Fibroblast of peridontal ligament (primary cell): Measurements from ENCODE around the gene GPR107.

ENCODE experiments used
- DNase-seq: peaks from one replicate; pipeline ENCODE4 v3.0.0-alpha.2; 2010; ENCODE audit errors: extremely low read depth

GPR107 gene

GRCh38 chr9:130054325-130054786 lies 650 bp downstream of the GPR107 start:
- no peak for DNase-seq

GRCh38 chr9:130054820-130055219 lies 1.1 kb downstream of the GPR107 start:
- DNase-seq: no peak

- DNase-seq: peak; percentile 12
Observed at GRCh38 chr9:130058154-130058553, 4.4 kb downstream of the GPR107 start.

GRCh38 chr9:130058887-130059286 lies 5.2 kb downstream of the GPR107 start:
- DNase-seq: peak; percentile 22

GRCh38 chr9:130060296-130060695 lies 6.6 kb downstream of the GPR107 start:
- no peak for DNase-seq

- no peak for DNase-seq
Observed at GRCh38 chr9:130062750-130063149, 9.0 kb downstream of the GPR107 start.

- DNase-seq: no peak
Observed at GRCh38 chr9:130064621-130065020, 10.9 kb downstream of the GPR107 start.

GRCh38 chr9:130069048-130069447 lies 15.3 kb downstream of the GPR107 start:
- DNase-seq: no peak

GRCh38 chr9:130072515-130073235 lies 19.0 kb downstream of the GPR107 start:
- peak; percentile 4 for DNase-seq

- DNase-seq: peak; percentile 46
Observed at GRCh38 chr9:130073373-130073772, 19.7 kb downstream of the GPR107 start.

GRCh38 chr9:130078547-130078946 lies 24.8 kb downstream of the GPR107 start:
- DNase-seq: no peak

GRCh38 chr9:130084337-130084736 lies 30.6 kb downstream of the GPR107 start:
- DNase-seq: no peak

GRCh38 chr9:130088051-130088450 lies 34.3 kb downstream of the GPR107 start:
- no peak for DNase-seq

GRCh38 chr9:130089141-130089540 lies 35.4 kb downstream of the GPR107 start:
- DNase-seq: no peak

GRCh38 chr9:130090915-130091314 lies 37.2 kb downstream of the GPR107 start:
- no peak for DNase-seq

GRCh38 chr9:130092910-130093309 lies 39.2 kb downstream of the GPR107 start:
- DNase-seq: no peak

- DNase-seq: no peak
Observed at GRCh38 chr9:130095872-130096271, 42.2 kb downstream of the GPR107 start.

- DNase-seq: no peak
Observed at GRCh38 chr9:130100681-130101080, 47.0 kb downstream of the GPR107 start.

GRCh38 chr9:130101915-130102314 lies 48.2 kb downstream of the GPR107 start:
- no peak for DNase-seq

- DNase-seq: no peak
Observed at GRCh38 chr9:130104491-130105193, 50.9 kb downstream of the GPR107 start.

GRCh38 chr9:130106860-130107233 lies 53.1 kb downstream of the GPR107 start:
- no peak for DNase-seq

GRCh38 chr9:130107234-130107861 lies 53.6 kb downstream of the GPR107 start:
- peak; percentile 93 for DNase-seq

- no peak for DNase-seq
Observed at GRCh38 chr9:130107955-130108354, 54.2 kb downstream of the GPR107 start.
